ENCODE data around the gene OR9Q1.

The OR9Q1 gene

DNA sequence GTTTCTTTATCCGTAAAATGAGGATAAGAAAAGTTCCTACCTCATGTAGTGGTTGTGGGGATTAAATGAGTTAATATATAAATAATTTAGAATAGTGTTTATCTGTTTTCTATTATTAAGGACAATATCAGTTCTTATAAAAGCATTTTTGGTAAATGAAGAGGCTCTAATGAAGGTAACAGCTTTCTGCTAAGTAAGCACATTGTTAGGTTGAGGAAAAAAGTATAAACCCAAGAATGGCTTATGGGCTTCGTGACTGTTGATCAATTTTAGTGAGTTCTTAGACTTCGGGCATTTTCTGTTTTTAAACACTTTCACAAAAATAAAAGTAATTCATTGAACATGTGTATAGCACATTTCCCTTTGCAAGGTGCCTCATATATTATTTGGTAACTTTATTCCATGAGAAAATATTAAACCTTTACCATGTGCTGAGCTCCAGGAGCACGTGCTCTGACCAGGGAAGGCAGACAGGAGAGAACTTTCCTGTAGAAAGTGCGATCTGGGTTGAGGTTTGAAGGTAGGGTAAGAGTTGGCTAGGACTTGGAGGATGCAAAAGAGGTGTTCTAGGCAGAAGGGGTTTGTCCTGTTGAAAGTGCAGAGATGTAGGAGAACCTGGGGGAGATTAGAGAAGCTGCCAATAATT lies 153.9 kb downstream of the OR9Q1 start:
- in situ Hi-C loops (cut with HindIII; ENCODE audit: low pct_ligation_motif_present, low sequenced_read_pairs): no loop called here
- no peak for DNase-seq
- no peak for TF ChIP-seq CTCF (IDR thresholded peaks at IDR 0.05; ENCODE audit: low read depth, low read length, missing control alignments)
- H3K27ac ChIP-seq: no peak overlapping the region
- H3K27me3 ChIP-seq (replicated peaks): no peaks in the 10 kb centered on the region
- H3K4me3 ChIP-seq (ENCODE audit: low read depth, low read length): no peak overlapping the region
- H3K36me3 ChIP-seq (replicated peaks): no peaks in the 10 kb centered on the region

GRCh38 chr11:58178444-58178843 lies 154.8 kb downstream of the OR9Q1 start:
- DNase-seq: no peak
- no peaks in the 10 kb centered on the region for H3K27me3 ChIP-seq (replicated peaks)
- no peak overlapping the region for H3K27ac ChIP-seq
- in situ Hi-C loops (cut with HindIII; ENCODE audit: low pct_ligation_motif_present, low sequenced_read_pairs): no loop called here
- TF ChIP-seq CTCF (IDR thresholded peaks at IDR 0.05; ENCODE audit: low read depth, low read length, missing control alignments): no peak
- no peaks in the 10 kb centered on the region for H3K36me3 ChIP-seq (replicated peaks)
- H3K4me3 ChIP-seq (ENCODE audit: low read depth, low read length): no peak overlapping the region

DNA sequence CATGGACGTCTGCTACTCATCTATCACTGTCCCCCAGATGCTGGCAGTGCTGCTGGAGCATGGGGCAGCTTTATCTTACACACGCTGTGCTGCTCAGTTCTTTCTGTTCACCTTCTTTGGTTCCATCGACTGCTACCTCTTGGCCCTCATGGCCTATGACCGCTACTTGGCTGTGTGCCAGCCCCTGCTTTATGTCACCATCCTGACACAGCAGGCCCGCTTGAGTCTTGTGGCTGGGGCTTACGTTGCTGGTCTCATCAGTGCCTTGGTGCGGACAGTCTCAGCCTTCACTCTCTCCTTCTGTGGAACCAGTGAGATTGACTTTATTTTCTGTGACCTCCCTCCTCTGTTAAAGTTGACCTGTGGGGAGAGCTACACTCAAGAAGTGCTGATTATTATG lies 156.0 kb downstream of the OR9Q1 start:
- in situ Hi-C loops (cut with HindIII; ENCODE audit: low pct_ligation_motif_present, low sequenced_read_pairs): no loop called here
- Histone ChIP-seq H3K27me3 (replicated peaks) (no peaks in the 10 kb centered on the region), H3K36me3 (replicated peaks) (no peaks in the 10 kb centered on the region)

DNA sequence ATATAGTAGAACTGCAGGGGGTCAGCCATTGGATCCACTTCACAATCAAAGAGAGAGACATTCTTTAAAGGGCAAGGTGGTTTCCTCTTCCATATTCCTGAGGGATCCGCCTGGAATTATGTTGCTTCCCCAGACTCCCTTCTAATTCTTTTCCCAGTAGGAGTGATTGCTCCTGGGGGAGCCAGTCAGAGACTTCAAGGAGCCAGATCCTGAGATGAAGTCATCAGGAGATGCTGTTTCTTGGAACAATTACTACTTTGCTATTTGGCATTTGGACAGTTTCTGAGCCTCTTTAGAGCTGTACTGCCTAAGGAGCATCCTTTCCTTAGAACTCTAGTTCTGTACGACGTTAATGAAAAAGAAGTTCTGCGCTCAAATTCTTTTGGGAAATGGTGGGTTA lies 163.3 kb downstream of the OR9Q1 start:
- DNase-seq: no peak
- Histone ChIP-seq H3K4me3 (ENCODE audit: low read depth, low read length) (no peak overlapping the region), H3K27me3 (replicated peaks) (no peaks in the 10 kb centered on the region), H3K27ac (no peak overlapping the region), H3K36me3 (replicated peaks) (no peaks in the 10 kb centered on the region)
- no peak for TF ChIP-seq CTCF (IDR thresholded peaks at IDR 0.05; ENCODE audit: low read depth, low read length, missing control alignments)
- in situ Hi-C loops (cut with HindIII; ENCODE audit: low pct_ligation_motif_present, low sequenced_read_pairs): no loop called here

More for the DNA sequence above, 156.0 kb downstream of the OR9Q1 start:
- TF ChIP-seq CTCF (IDR thresholded peaks at IDR 0.05; ENCODE audit: low read depth, low read length, missing control alignments): no peak
- Histone ChIP-seq H3K27ac (no peak overlapping the region), H3K4me3 (ENCODE audit: low read depth, low read length) (no peak overlapping the region)
- no peak for DNase-seq

GRCh38 chr11:58188770-58189169 lies 165.1 kb downstream of the OR9Q1 start, which contains the start of gene OR9Q2:
TSS of gene OR9Q2 (plus strand) at chr11:58189070. CDS start at chr11:58190491, 1,421 bp downstream.
- Histone ChIP-seq H3K27me3 (replicated peaks) (no peaks in the 10 kb centered on the region), H3K4me3 (ENCODE audit: low read depth, low read length) (no peak within 1 kb of the TSS), H3K36me3 (replicated peaks) (no peaks in the 10 kb centered on the region), H3K27ac (no peak within 1 kb of the TSS)
- no peak for DNase-seq
- TF ChIP-seq CTCF (IDR thresholded peaks at IDR 0.05; ENCODE audit: low read depth, low read length, missing control alignments): no peak
- in situ Hi-C loops (cut with HindIII; ENCODE audit: low pct_ligation_motif_present, low sequenced_read_pairs): no loop called here

- H3K36me3 ChIP-seq (replicated peaks): no peaks in the 10 kb centered on the region
- in situ Hi-C loops (cut with HindIII; ENCODE audit: low pct_ligation_motif_present, low sequenced_read_pairs): no loop called here
- no peak for TF ChIP-seq CTCF (IDR thresholded peaks at IDR 0.05; ENCODE audit: low read depth, low read length, missing control alignments)
- H3K27me3 ChIP-seq (replicated peaks): no peaks in the 10 kb centered on the region
- no peak overlapping the region for H3K27ac ChIP-seq
- DNase-seq: no peak
- H3K4me3 ChIP-seq (ENCODE audit: low read depth, low read length): no peak overlapping the region
These were observed 168.5 kb downstream of the OR9Q1 start for GRCh38 chr11:58192229-58192628.
